ENCODE results near the gene PRR35.
A peak's percentile ranks its signal among the peaks of the same experiment; 100 is the strongest.

The PRR35 gene

GRCh38 chr16:528111-529011 lies 31.8 kb upstream of the PRR35 start:
- peak; percentile 49 for DNase-seq

GRCh38 chr16:529012-529575 lies 31.1 kb upstream of the PRR35 start:
- no peak for DNase-seq

GRCh38 chr16:530111-530817 lies 29.9 kb upstream of the PRR35 start:
- no peak for DNase-seq

- DNase-seq: no peak
These were observed 28.6 kb upstream of the PRR35 start for GRCh38 chr16:531494-532125.

GRCh38 chr16:533391-534123 lies 26.6 kb upstream of the PRR35 start:
- no peak for DNase-seq

- no peak for DNase-seq
These were observed 26.1 kb upstream of the PRR35 start for GRCh38 chr16:534135-534534.

- no peak for DNase-seq
These were observed 25.2 kb upstream of the PRR35 start for GRCh38 chr16:534856-535445.

- DNase-seq: peak; percentile 20
These were observed 24.5 kb upstream of the PRR35 start for GRCh38 chr16:535446-536405.

GRCh38 chr16:536746-537145 lies 23.4 kb upstream of the PRR35 start:
- DNase-seq: no peak

GRCh38 chr16:537415-538335 lies 22.5 kb upstream of the PRR35 start:
- no peak for DNase-seq

- no peak for DNase-seq
These were observed 20.2 kb upstream of the PRR35 start for GRCh38 chr16:539901-540530.

GRCh38 chr16:540645-541340 lies 19.4 kb upstream of the PRR35 start:
- DNase-seq: no peak

GRCh38 chr16:543301-544164 lies 16.7 kb upstream of the PRR35 start:
- no peak for DNase-seq

GRCh38 chr16:544517-544916 lies 15.7 kb upstream of the PRR35 start:
- DNase-seq: no peak

- peak; percentile 22 for DNase-seq
These were observed 13.1 kb upstream of the PRR35 start for GRCh38 chr16:546909-547770.

GRCh38 chr16:548586-548985 lies 11.6 kb upstream of the PRR35 start:
- no peak for DNase-seq

Measured in fibroblast of skin of right quadriceps (primary cell).